Measurements from ENCODE around the gene ITPR1.

GRCh38 chr3:4827767-4828166 lies 334.6 kb downstream of the ITPR1 start:
- TF ChIP-seq CTCF (conservative IDR thresholded peaks at IDR 0.05) (no peak), EZH2 (IDR thresholded peaks at IDR 0.05; ENCODE audit: low read depth) (no peak)

Data from PC-9 (cell line).